Smooth muscle cell (in vitro differentiated cells): ENCODE results near the gene CTDSP1. TPM values are rescaled to one million over a fixed set of nuclear protein-coding genes. Genes with fewer than 3 reads are reported as not detected.
A peak's percentile ranks its signal among the peaks of the same experiment; 100 is the strongest.

ENCODE experiments used
- DNase-seq: peaks from one replicate; lab custom pipeline; 2025; ENCODE audit not compliant: unreplicated experiment; lab: John Stamatoyannopoulos, UW
- H2AFZ ChIP-seq: fragments of 200-600 bp; sonication (generic); 2 replicates; pipeline ENCODE4 v1.6.0; 2016; ENCODE audit warnings: antibody characterized with exemption, low read depth, mild to moderate bottlenecking
- H3F3A ChIP-seq: fragments of 200-600 bp; sonication (generic); 2 replicates; pipeline ENCODE4 v1.6.0; 2017; ENCODE audit warnings: antibody characterized with exemption, low read depth
- H3K27ac ChIP-seq: fragments of 200-600 bp; sonication (generic); 2 replicates; pipeline ENCODE4 v1.5.1; 2016; ENCODE audit warnings: low read depth, mild to moderate bottlenecking
- H3K27me3 ChIP-seq: fragments of 200-600 bp; sonication (generic); 2 replicates; pipeline ENCODE4 v1.6.1; 2016; ENCODE audit warnings: low read depth, mild to moderate bottlenecking
- H3K36me3 ChIP-seq: fragments of 200-600 bp; sonication (generic); 2 replicates; pipeline ENCODE4 v1.5.1; 2016; ENCODE audit warnings: low read depth
- H3K4me1 ChIP-seq: fragments of 200-600 bp; sonication (generic); 2 replicates; pipeline ENCODE4 v1.5.1; 2016; ENCODE audit warnings: low read depth
- H3K4me2 ChIP-seq: fragments of 200-600 bp; sonication (generic); 2 replicates; pipeline ENCODE4 v1.6.0; 2016; ENCODE audit warnings: mild to moderate bottlenecking
- H3K4me3 ChIP-seq: fragments of 200-600 bp; sonication (generic); 2 replicates; pipeline ENCODE4 v1.5.1; 2016; ENCODE audit warnings: mild to moderate bottlenecking
- H3K79me2 ChIP-seq: fragments of 200-600 bp; sonication (generic); 2 replicates; pipeline ENCODE4 v1.6.0; 2016; ENCODE audit warnings: low read depth, mild to moderate bottlenecking
- H3K9ac ChIP-seq: fragments of 200-600 bp; sonication (generic); 2 replicates; pipeline ENCODE4 v1.6.0; 2016; ENCODE audit warnings: low read depth
- H3K9me3 ChIP-seq: fragments of 200-600 bp; sonication (generic); replicated peaks from 2 replicates; pipeline ENCODE4 v1.5.1; 2016; ENCODE audit warnings: low read depth
- H4K20me1 ChIP-seq: fragments of 200-600 bp; sonication (generic); 2 replicates; pipeline ENCODE4 v1.6.0; 2016; ENCODE audit warnings: low read depth
- CTCF ChIP-seq: fragments of 200-600 bp; sonication (generic); IDR thresholded peaks from 2 replicates; pipeline ENCODE4 v1.5.1; 2017; ENCODE audit warnings: borderline replicate concordance, mild to moderate bottlenecking, antibody characterized with exemption; ENCODE audit not compliant: insufficient read depth, poor library complexity, severe bottlenecking
- WGBS: methylation state at CpG from one replicate; pipeline ENCODE4 v1.1.7; 2016; ENCODE audit warnings: low lambda C conversion rate; 5-methylcytosine and 5-hydroxymethylcytosine counted together
- polyA plus RNA-seq: library from polyadenylated mRNA; unstranded; fragments of >200 nt; fragmentation: Nextera tagmentation; extraction: Ambion mirVana; gene quantifications from 2 replicates; pipeline ENCODE4 v1.2.1, GENCODE V29; 2016
- total RNA-seq: library from RNA; depleted of rRNA; stranded (reverse); fragments of >200 nt; gene quantifications from 2 replicates; pipeline ENCODE4 v1.2.3, GENCODE V29; 2014

CTDSP1 gene
- total and polyA plus RNA-seq, 2 experiments from 2014 or later: 18.7 to 62.5 TPM

- no peaks in the 10 kb centered on the region for H3K9me3 ChIP-seq
- peaks cover 30% of the 10 kb centered on the region for H3F3A ChIP-seq
- H3K4me1 ChIP-seq: peaks cover 4% of the 10 kb centered on the region
- no peak overlapping the region for H3K9ac ChIP-seq
- no peak for TF ChIP-seq CTCF
- no peaks in the 10 kb centered on the region for H3K27me3 ChIP-seq
- no peak overlapping the region for H2AFZ ChIP-seq
- H3K27ac ChIP-seq: peak overlapping the region; percentile 79
- no peaks in the 10 kb centered on the region for H4K20me1 ChIP-seq
- DNase-seq: no peak
- H3K36me3 ChIP-seq: no peaks in the 10 kb centered on the region
- no peak overlapping the region for H3K4me3 ChIP-seq
- H3K79me2 ChIP-seq: no peaks in the 10 kb centered on the region
- H3K4me2 ChIP-seq: no peak overlapping the region
These were observed 27.7 kb upstream of the CTDSP1 start for GRCh38 chr2:218371983-218372350.

GRCh38 chr2:218374795-218375194 is 24.9 kb upstream of the CTDSP1 start:
- H3K9ac ChIP-seq: no peak overlapping the region
- 60% methylated on average over 4 of the region's 4 CpGs for WGBS
- H2AFZ ChIP-seq: no peak overlapping the region
- DNase-seq: no peak
- no peak for TF ChIP-seq CTCF
- H3F3A ChIP-seq: peaks cover 11% of the 10 kb centered on the region
- H4K20me1 ChIP-seq: no peaks in the 10 kb centered on the region
- peak overlapping the region; percentile 49 for H3K27ac ChIP-seq
- no peak overlapping the region for H3K4me2 ChIP-seq
- H3K27me3 ChIP-seq: no peaks in the 10 kb centered on the region
- H3K4me1 ChIP-seq: no peaks in the 10 kb centered on the region
- no peaks in the 10 kb centered on the region for H3K36me3 ChIP-seq
- H3K9me3 ChIP-seq: no peaks in the 10 kb centered on the region
- no peaks in the 10 kb centered on the region for H3K79me2 ChIP-seq
- no peak overlapping the region for H3K4me3 ChIP-seq

- no peak overlapping the region for H3K4me2 ChIP-seq
- H3F3A ChIP-seq: peaks cover 7% of the 10 kb centered on the region
- no peaks in the 10 kb centered on the region for H3K36me3 ChIP-seq
- no peak overlapping the region for H2AFZ ChIP-seq
- H3K9me3 ChIP-seq: no peaks in the 10 kb centered on the region
- H3K27me3 ChIP-seq: no peaks in the 10 kb centered on the region
- no peak for TF ChIP-seq CTCF
- peak overlapping the region; percentile 49 for H3K27ac ChIP-seq
- no peaks in the 10 kb centered on the region for H3K4me1 ChIP-seq
- no peaks in the 10 kb centered on the region for H4K20me1 ChIP-seq
- H3K9ac ChIP-seq: no peak overlapping the region
- WGBS: 17% methylated on average over 2 of the region's 2 CpGs
- no peaks in the 10 kb centered on the region for H3K79me2 ChIP-seq
- no peak overlapping the region for H3K4me3 ChIP-seq
- no peak for DNase-seq
These were observed 24.5 kb upstream of the CTDSP1 start for GRCh38 chr2:218375212-218375611.

GRCh38 chr2:218378053-218378452 is 21.6 kb upstream of the CTDSP1 start:
- H3K36me3 ChIP-seq: no peaks in the 10 kb centered on the region
- no peaks in the 10 kb centered on the region for H3F3A ChIP-seq
- H3K4me3 ChIP-seq: no peak overlapping the region
- no peak overlapping the region for H3K9ac ChIP-seq
- no peak overlapping the region for H3K27ac ChIP-seq
- H3K4me1 ChIP-seq: no peaks in the 10 kb centered on the region
- H4K20me1 ChIP-seq: no peaks in the 10 kb centered on the region
- DNase-seq: no peak
- no peaks in the 10 kb centered on the region for H3K79me2 ChIP-seq
- H3K27me3 ChIP-seq: no peaks in the 10 kb centered on the region
- WGBS: 79% methylated on average over 5 of the region's 5 CpGs
- no peak for TF ChIP-seq CTCF
- no peak overlapping the region for H3K4me2 ChIP-seq
- no peak overlapping the region for H2AFZ ChIP-seq
- no peaks in the 10 kb centered on the region for H3K9me3 ChIP-seq
